Measurements from ENCODE around the gene GPR18.

DNA sequence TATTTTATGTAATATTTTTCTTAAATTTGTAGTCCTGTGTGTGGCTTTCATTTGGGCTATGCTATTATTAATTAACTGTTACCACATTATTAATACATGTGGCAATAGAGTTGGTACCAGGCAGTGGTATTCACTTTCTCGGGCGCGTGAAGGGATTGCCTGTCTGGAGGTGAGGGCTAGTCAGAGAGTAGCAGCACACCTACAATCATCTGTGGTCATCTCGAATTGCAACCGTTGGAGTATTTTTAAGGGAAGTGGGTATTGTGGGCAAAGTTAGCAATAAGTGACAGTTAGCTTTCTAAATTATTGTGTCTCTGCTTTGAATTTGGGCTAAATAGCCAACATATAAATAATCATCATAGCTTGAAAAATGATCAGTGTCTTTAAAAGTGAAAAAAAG, 20.0 kb upstream of the GPR18 start:
- TF ChIP-seq, protein P1, sequence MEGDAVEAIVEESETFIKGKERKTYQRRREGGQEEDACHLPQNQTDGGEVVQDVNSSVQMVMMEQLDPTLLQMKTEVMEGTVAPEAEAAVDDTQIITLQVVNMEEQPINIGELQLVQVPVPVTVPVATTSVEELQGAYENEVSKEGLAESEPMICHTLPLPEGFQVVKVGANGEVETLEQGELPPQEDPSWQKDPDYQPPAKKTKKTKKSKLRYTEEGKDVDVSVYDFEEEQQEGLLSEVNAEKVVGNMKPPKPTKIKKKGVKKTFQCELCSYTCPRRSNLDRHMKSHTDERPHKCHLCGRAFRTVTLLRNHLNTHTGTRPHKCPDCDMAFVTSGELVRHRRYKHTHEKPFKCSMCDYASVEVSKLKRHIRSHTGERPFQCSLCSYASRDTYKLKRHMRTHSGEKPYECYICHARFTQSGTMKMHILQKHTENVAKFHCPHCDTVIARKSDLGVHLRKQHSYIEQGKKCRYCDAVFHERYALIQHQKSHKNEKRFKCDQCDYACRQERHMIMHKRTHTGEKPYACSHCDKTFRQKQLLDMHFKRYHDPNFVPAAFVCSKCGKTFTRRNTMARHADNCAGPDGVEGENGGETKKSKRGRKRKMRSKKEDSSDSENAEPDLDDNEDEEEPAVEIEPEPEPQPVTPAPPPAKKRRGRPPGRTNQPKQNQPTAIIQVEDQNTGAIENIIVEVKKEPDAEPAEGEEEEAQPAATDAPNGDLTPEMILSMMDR (IDR thresholded peaks at IDR 0.05 in 2 of 3, conservative IDR thresholded peaks at IDR 0.05 in 1 of 3; ENCODE audit: borderline replicate concordance in 1 of 3, insufficient read depth in 1 of 3, low read depth in 2 of 3, low read length in 2 of 3): no peak
- TF ChIP-seq POLR2A (IDR thresholded peaks at IDR 0.05; ENCODE audit: borderline replicate concordance, extremely low read depth, insufficient read depth, insufficient read length) (no peak), YY1 (IDR thresholded peaks at IDR 0.05; ENCODE audit: extremely low read depth, insufficient replicate concordance, low read depth, low read length) (no peak), SRF (IDR thresholded peaks at IDR 0.05; ENCODE audit: low read depth) (no peak), POLR2AphosphoS5 (IDR thresholded peaks at IDR 0.05; ENCODE audit: low read depth, low read length) (no peak), EZH2 (IDR thresholded peaks at IDR 0.05) (no peak), ZNF274 (IDR thresholded peaks at IDR 0.05; ENCODE audit: low read depth, low read length) (no peak), TCF7L2 (IDR thresholded peaks at IDR 0.05; ENCODE audit: borderline replicate concordance, extremely low read depth, insufficient read depth, insufficient read length) (no peak), SP1 (IDR thresholded peaks at IDR 0.05; ENCODE audit: low read depth) (no peak), CEBPB (IDR thresholded peaks at IDR 0.05; ENCODE audit: low read depth) (no peak), RAD21 (IDR thresholded peaks at IDR 0.05; ENCODE audit: low read depth) (no peak)
- TF ChIP-seq, protein P2, sequence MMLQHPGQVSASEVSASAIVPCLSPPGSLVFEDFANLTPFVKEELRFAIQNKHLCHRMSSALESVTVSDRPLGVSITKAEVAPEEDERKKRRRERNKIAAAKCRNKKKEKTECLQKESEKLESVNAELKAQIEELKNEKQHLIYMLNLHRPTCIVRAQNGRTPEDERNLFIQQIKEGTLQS (IDR thresholded peaks at IDR 0.05): no peak
- TF ChIP-seq, protein P3, sequence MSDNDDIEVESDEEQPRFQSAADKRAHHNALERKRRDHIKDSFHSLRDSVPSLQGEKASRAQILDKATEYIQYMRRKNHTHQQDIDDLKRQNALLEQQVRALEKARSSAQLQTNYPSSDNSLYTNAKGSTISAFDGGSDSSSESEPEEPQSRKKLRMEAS (IDR thresholded peaks at IDR 0.05): no peak
